ENCODE results near the gene SYK.

Gene SYK

DNA sequence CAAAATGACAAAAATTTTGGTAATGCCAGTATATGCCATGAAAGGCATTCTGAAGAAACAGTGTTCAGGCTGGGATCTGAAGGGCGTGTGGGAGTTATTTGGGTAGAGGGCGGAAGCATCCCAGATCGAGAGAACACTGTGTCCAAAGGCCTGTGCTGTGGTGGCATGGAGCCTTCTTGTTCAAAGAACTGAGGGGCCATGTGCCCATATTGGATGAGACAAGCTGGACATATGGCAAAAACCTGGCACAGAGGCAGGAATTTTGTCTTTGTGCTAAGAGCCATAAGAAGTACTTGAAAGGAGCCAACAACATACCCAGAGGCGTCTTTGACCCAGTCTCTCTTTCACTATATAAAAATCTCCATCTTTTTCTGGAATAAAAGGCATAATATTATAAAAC is 128.0 kb downstream of the SYK start:
- Histone ChIP-seq H3F3A (ENCODE audit: low read depth) (no peaks in the 10 kb centered on the region), H3K9ac (ENCODE audit: low read depth, low read length, poor library complexity, severe bottlenecking) (no peak overlapping the region), H2AFZ (ENCODE audit: low read length) (no peak overlapping the region), H3K9me3 (ENCODE audit: insufficient read depth, low read depth, low read length) (no peaks in the 10 kb centered on the region), H3K4me2 (ENCODE audit: low read depth, low read length, poor library complexity, severe bottlenecking) (no peak overlapping the region), H3K4me1 (ENCODE audit: insufficient read depth, low read length, poor library complexity, severe bottlenecking) (no peaks in the 10 kb centered on the region), H3K9me2 (replicated peaks; ENCODE audit: low read depth, low read length) (no peaks in the 10 kb centered on the region), H3K36me3 (ENCODE audit: insufficient read depth, low read length) (no peaks in the 10 kb centered on the region), H3K79me2 (ENCODE audit: insufficient read depth, low read length) (no peaks in the 10 kb centered on the region), H3K4me3 (ENCODE audit: low read length, poor library complexity, severe bottlenecking) (no peak overlapping the region), H4K20me1 (ENCODE audit: insufficient read depth, low read length, poor library complexity, severe bottlenecking) (no peaks in the 10 kb centered on the region), H3K27me3 (ENCODE audit: insufficient read depth, low read length, poor library complexity, severe bottlenecking) (peaks cover 3% of the 10 kb centered on the region)
- no peak for TF ChIP-seq EZH2phosphoT487 (IDR thresholded peaks at IDR 0.05; ENCODE audit: borderline replicate concordance)
- TF ChIP-seq, protein P1, sequence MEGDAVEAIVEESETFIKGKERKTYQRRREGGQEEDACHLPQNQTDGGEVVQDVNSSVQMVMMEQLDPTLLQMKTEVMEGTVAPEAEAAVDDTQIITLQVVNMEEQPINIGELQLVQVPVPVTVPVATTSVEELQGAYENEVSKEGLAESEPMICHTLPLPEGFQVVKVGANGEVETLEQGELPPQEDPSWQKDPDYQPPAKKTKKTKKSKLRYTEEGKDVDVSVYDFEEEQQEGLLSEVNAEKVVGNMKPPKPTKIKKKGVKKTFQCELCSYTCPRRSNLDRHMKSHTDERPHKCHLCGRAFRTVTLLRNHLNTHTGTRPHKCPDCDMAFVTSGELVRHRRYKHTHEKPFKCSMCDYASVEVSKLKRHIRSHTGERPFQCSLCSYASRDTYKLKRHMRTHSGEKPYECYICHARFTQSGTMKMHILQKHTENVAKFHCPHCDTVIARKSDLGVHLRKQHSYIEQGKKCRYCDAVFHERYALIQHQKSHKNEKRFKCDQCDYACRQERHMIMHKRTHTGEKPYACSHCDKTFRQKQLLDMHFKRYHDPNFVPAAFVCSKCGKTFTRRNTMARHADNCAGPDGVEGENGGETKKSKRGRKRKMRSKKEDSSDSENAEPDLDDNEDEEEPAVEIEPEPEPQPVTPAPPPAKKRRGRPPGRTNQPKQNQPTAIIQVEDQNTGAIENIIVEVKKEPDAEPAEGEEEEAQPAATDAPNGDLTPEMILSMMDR (conservative IDR thresholded peaks at IDR 0.05; ENCODE audit: low read length): no peak

DNA sequence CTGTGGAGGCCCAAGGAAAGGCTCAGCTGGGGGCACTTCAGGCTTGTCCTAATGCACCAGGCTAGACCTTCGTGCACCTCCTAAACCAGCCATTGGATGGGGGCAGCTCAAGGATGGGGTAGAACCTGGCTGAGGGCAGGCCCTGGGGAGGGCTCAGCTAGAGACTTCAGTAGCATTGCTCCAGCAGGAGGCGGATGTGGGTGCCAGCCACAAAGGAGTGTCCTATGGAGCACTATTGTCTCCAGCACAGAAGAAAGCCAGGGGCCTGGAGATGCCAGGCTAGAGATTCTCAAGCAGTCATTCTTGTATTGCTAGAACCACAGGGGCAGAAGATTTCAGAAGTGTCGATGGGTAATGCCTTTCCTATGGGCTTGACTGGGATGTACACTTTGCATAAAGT is 131.8 kb downstream of the SYK start:
- no peaks in the 10 kb centered on the region for H3K9me3 ChIP-seq (ENCODE audit: insufficient read depth, low read depth, low read length)
- H3K27me3 ChIP-seq (ENCODE audit: insufficient read depth, low read length, poor library complexity, severe bottlenecking): peaks cover 3% of the 10 kb centered on the region
- no peaks in the 10 kb centered on the region for H3K79me2 ChIP-seq (ENCODE audit: insufficient read depth, low read length)
- no peak overlapping the region for H2AFZ ChIP-seq (ENCODE audit: low read length)
- no peaks in the 10 kb centered on the region for H3K9me2 ChIP-seq (replicated peaks; ENCODE audit: low read depth, low read length)
- H3K9ac ChIP-seq (ENCODE audit: low read depth, low read length, poor library complexity, severe bottlenecking): no peak overlapping the region
- no peak overlapping the region for H3K4me3 ChIP-seq (ENCODE audit: low read length, poor library complexity, severe bottlenecking)
- no peak overlapping the region for H3K4me2 ChIP-seq (ENCODE audit: low read depth, low read length, poor library complexity, severe bottlenecking)
- no peaks in the 10 kb centered on the region for H4K20me1 ChIP-seq (ENCODE audit: insufficient read depth, low read length, poor library complexity, severe bottlenecking)
- TF ChIP-seq, protein P1 (conservative IDR thresholded peaks at IDR 0.05; ENCODE audit: low read length): no peak
- TF ChIP-seq EZH2phosphoT487 (IDR thresholded peaks at IDR 0.05; ENCODE audit: borderline replicate concordance): no peak
- no peaks in the 10 kb centered on the region for H3K4me1 ChIP-seq (ENCODE audit: insufficient read depth, low read length, poor library complexity, severe bottlenecking)
- H3F3A ChIP-seq (ENCODE audit: low read depth): no peaks in the 10 kb centered on the region
- H3K36me3 ChIP-seq (ENCODE audit: insufficient read depth, low read length): no peaks in the 10 kb centered on the region

DNA sequence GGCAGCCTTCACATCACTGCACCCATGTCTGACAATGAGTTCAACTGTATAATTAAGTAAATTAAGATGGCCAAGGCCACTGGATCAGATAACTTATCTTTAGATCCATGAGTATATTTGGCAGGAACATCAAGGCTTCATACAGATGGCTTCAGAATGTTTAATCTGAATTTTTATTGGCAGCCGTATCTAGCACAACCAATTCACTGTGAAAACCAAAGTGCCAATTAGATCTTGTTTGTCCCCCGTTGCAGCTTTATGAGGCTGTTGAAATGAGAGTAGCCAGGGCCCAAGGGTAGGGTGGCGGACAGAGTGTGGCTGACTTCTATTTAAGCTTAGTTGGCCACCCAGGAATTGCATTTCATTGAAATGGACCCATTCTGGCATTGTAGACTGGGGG is 137.7 kb downstream of the SYK start:
- Histone ChIP-seq H3K4me3 (ENCODE audit: low read length, poor library complexity, severe bottlenecking) (no peak overlapping the region), H3K4me2 (ENCODE audit: low read depth, low read length, poor library complexity, severe bottlenecking) (no peak overlapping the region), H3K79me2 (ENCODE audit: insufficient read depth, low read length) (no peaks in the 10 kb centered on the region), H3F3A (ENCODE audit: low read depth) (no peaks in the 10 kb centered on the region), H4K20me1 (ENCODE audit: insufficient read depth, low read length, poor library complexity, severe bottlenecking) (no peaks in the 10 kb centered on the region), H2AFZ (ENCODE audit: low read length) (no peak overlapping the region), H3K27me3 (ENCODE audit: insufficient read depth, low read length, poor library complexity, severe bottlenecking) (no peaks in the 10 kb centered on the region), H3K4me1 (ENCODE audit: insufficient read depth, low read length, poor library complexity, severe bottlenecking) (no peaks in the 10 kb centered on the region), H3K9ac (ENCODE audit: low read depth, low read length, poor library complexity, severe bottlenecking) (no peak overlapping the region), H3K36me3 (ENCODE audit: insufficient read depth, low read length) (no peaks in the 10 kb centered on the region), H3K9me2 (replicated peaks; ENCODE audit: low read depth, low read length) (no peaks in the 10 kb centered on the region), H3K9me3 (ENCODE audit: insufficient read depth, low read depth, low read length) (no peaks in the 10 kb centered on the region)
- TF ChIP-seq EZH2phosphoT487 (IDR thresholded peaks at IDR 0.05; ENCODE audit: borderline replicate concordance): no peak
- TF ChIP-seq, protein P1 (conservative IDR thresholded peaks at IDR 0.05; ENCODE audit: low read length): no peak
